DND-41 (cell line): ENCODE results near the gene KRTAP1-4.

ENCODE experiments used
- EZH2 ChIP-seq: IDR thresholded peaks from 3 replicates; pipeline ENCODE4 v1.6.1; 2012; ENCODE audit warnings: borderline replicate concordance, low read depth, mild to moderate bottlenecking, moderate library complexity, low read length, inconsistent platforms; ENCODE audit not compliant: severe bottlenecking
- TF ChIP-seq, protein P1 (sequence below): IDR thresholded peaks from 2 replicates; pipeline ENCODE4 v1.5.1; 2012; ENCODE audit warnings: borderline replicate concordance, low read length, moderate library complexity, mild to moderate bottlenecking; ENCODE audit not compliant: poor library complexity, severe bottlenecking; ENCODE audit errors: extremely low read depth

DNA sequence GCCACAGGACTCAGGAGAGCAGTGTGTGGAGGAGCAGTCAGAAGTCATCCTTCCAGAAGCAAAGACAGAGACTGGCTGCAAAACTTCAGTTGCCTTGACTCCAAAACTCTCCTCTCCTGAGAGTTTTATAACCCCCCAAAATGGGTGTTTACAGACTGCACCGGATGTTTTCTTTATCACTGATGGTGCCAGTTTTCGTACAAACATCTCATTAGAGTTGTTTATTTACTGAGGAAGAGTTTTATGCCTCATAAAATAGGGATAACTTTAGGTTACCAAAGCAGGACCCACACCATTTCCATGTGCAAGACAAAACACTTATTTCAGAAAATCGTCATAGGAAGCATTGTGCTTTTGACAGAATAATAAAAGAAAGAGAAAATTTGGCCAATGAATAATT, 45.8 kb downstream of the KRTAP1-4 start, which contains the start of gene KRT40:
- TF ChIP-seq, protein P1, sequence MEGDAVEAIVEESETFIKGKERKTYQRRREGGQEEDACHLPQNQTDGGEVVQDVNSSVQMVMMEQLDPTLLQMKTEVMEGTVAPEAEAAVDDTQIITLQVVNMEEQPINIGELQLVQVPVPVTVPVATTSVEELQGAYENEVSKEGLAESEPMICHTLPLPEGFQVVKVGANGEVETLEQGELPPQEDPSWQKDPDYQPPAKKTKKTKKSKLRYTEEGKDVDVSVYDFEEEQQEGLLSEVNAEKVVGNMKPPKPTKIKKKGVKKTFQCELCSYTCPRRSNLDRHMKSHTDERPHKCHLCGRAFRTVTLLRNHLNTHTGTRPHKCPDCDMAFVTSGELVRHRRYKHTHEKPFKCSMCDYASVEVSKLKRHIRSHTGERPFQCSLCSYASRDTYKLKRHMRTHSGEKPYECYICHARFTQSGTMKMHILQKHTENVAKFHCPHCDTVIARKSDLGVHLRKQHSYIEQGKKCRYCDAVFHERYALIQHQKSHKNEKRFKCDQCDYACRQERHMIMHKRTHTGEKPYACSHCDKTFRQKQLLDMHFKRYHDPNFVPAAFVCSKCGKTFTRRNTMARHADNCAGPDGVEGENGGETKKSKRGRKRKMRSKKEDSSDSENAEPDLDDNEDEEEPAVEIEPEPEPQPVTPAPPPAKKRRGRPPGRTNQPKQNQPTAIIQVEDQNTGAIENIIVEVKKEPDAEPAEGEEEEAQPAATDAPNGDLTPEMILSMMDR: no peak
- TF ChIP-seq EZH2: no peak
